Ishikawa (cell line): ENCODE data around the gene TRAPPC5.

Source experiments
- CREB1 ChIP-seq: IDR thresholded peaks from 2 replicates; pipeline ENCODE4 v1.6.1; 2012; ENCODE audit warnings: low read depth
- FOXM1 ChIP-seq: IDR thresholded peaks from 2 replicates; pipeline ENCODE4 v1.6.1; 2012; ENCODE audit warnings: low read depth, borderline replicate concordance
- MAX ChIP-seq: IDR thresholded peaks from 2 replicates; pipeline ENCODE4 v1.6.1; 2012
- NFIC ChIP-seq: IDR thresholded peaks from 2 replicates; pipeline ENCODE4 v1.6.1; 2012
- RAD21 ChIP-seq: IDR thresholded peaks from 2 replicates; pipeline ENCODE4 v1.6.1; 2012; ENCODE audit warnings: low read depth
- REST ChIP-seq: IDR thresholded peaks from 2 replicates; pipeline ENCODE4 v1.6.1; 2012; ENCODE audit warnings: low read depth, mild to moderate bottlenecking
- TCF12 ChIP-seq: IDR thresholded peaks from 2 replicates; pipeline ENCODE4 v1.6.1; 2012; ENCODE audit warnings: low read depth
- TEAD4 ChIP-seq: IDR thresholded peaks from 2 replicates; pipeline ENCODE4 v1.6.1; 2012
- YY1 ChIP-seq: IDR thresholded peaks from 2 replicates; pipeline ENCODE4 v1.6.1; 2012; ENCODE audit warnings: low read depth

DNA sequence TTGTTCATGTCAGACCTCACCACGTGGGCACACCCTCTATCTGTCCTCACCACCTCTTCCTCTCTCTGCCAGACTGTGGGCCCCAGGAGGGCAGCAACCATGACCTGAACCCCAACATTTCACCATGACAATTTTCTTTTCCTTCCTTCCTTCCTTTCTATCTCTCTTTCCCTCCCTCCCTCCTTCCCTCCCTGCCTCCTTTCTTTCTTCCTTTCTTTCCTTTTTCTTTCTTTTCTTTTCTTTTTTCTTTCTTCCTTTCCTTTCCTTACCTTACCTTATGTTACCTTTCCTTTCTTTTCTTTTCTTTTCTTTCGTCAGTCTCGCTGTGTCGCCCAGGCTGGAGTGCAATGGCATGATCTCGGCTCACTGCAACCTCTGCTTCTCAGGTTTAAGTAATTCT, 30.0 kb downstream of the TRAPPC5 start:
- TF ChIP-seq FOXM1 = no peak
- no peak for TF ChIP-seq CREB1
- no peak for TF ChIP-seq REST
- no peak for TF ChIP-seq TCF12
- no peak for TF ChIP-seq RAD21
- no peak for TF ChIP-seq MAX
- no peak for TF ChIP-seq TEAD4
- no peak for TF ChIP-seq YY1
- no peak for TF ChIP-seq NFIC
